GM18526 (cell line): ENCODE data around the gene SCLT1.

ENCODE experiments used
- POLR2A ChIP-seq: IDR thresholded peaks from 3 replicates; pipeline ENCODE4 v1.6.1; 2011; ENCODE audit not compliant: insufficient read length; ENCODE audit errors: extremely low read depth

Gene SCLT1

GRCh38 chr4:128942607-128943006, 150.7 kb downstream of the SCLT1 start:
- TF ChIP-seq POLR2A: no peak

- TF ChIP-seq POLR2A: no peak
Observed at GRCh38 chr4:128940971-128941370, 152.4 kb downstream of the SCLT1 start.

- TF ChIP-seq POLR2A: no peak
Observed at GRCh38 chr4:128930051-128930450, 163.3 kb downstream of the SCLT1 start.

- no peak for TF ChIP-seq POLR2A
Observed at GRCh38 chr4:128924951-128925350, 168.4 kb downstream of the SCLT1 start.

GRCh38 chr4:128921954-128922353, 171.4 kb downstream of the SCLT1 start:
- TF ChIP-seq POLR2A: no peak

GRCh38 chr4:128917781-128918180, 175.6 kb downstream of the SCLT1 start:
- TF ChIP-seq POLR2A: no peak

- no peak for TF ChIP-seq POLR2A
Observed at GRCh38 chr4:128916832-128917231, 176.5 kb downstream of the SCLT1 start.

GRCh38 chr4:128915544-128915943, 177.8 kb downstream of the SCLT1 start:
- no peak for TF ChIP-seq POLR2A

- no peak for TF ChIP-seq POLR2A
Observed at GRCh38 chr4:128913228-128913627, 180.1 kb downstream of the SCLT1 start.

GRCh38 chr4:128908735-128909134, 184.6 kb downstream of the SCLT1 start:
- no peak for TF ChIP-seq POLR2A

- TF ChIP-seq POLR2A: no peak
Observed at GRCh38 chr4:128907981-128908380, 185.4 kb downstream of the SCLT1 start.

- no peak for TF ChIP-seq POLR2A
Observed at GRCh38 chr4:128906581-128906980, 186.8 kb downstream of the SCLT1 start.

- TF ChIP-seq POLR2A: no peak
Observed at GRCh38 chr4:128904821-128905220, 188.5 kb downstream of the SCLT1 start.

GRCh38 chr4:128880662-128881061, 212.7 kb downstream of the SCLT1 start:
- TF ChIP-seq POLR2A: no peak

- no peak for TF ChIP-seq POLR2A
Observed at GRCh38 chr4:128879971-128880370, 213.4 kb downstream of the SCLT1 start.

GRCh38 chr4:128879283-128879682, 214.1 kb downstream of the SCLT1 start:
- TF ChIP-seq POLR2A: no peak

- no peak for TF ChIP-seq POLR2A
Observed at GRCh38 chr4:128877934-128878333, 215.4 kb downstream of the SCLT1 start.

- TF ChIP-seq POLR2A: no peak
Observed at GRCh38 chr4:128876200-128876599, 217.1 kb downstream of the SCLT1 start.
